Muscle layer of duodenum (tissue), 2 donors: ENCODE results near the gene ATP1A2.
"Not testable (repeated sequence)": the region's sequence is repeated elsewhere in the genome, so short reads cannot be mapped to it uniquely, and the experiment has no call there.

Source experiments
- H3K27ac ChIP-seq: one replicate; pipeline ENCODE4 v1.7.0; 2013; ENCODE audit warnings: mild to moderate bottlenecking, low read length
- H3K27me3 ChIP-seq: one replicate; pipeline ENCODE4 v1.7.0; 2013; ENCODE audit warnings: low read depth, mild to moderate bottlenecking, control low read depth, low read length
- H3K36me3 ChIP-seq, 2 donors: one replicate each; pipeline ENCODE4 v1.7.0; 2013; ENCODE audit warnings: low read length in 2 of 2, control low read depth in 1 of 2, mild to moderate bottlenecking in 1 of 2; ENCODE audit not compliant: insufficient read depth in 2 of 2, control insufficient read depth in 1 of 2
- H3K4me1 ChIP-seq, 2 donors: one replicate each; pipeline ENCODE4 v1.7.0; 2013; ENCODE audit warnings: low read length in 2 of 2, mild to moderate bottlenecking in 2 of 2, control low read depth in 1 of 2, moderate library complexity in 1 of 2; ENCODE audit not compliant: insufficient read depth in 2 of 2, control insufficient read depth in 1 of 2
- H3K4me3 ChIP-seq, 2 donors: one replicate each; pipeline ENCODE4 v1.7.0; 2013; ENCODE audit warnings: low read length in 2 of 2, low read depth in 1 of 2, mild to moderate bottlenecking in 1 of 2
- H3K9me3 ChIP-seq, 2 donors: one replicate each; pipeline ENCODE4 v1.7.0; 2013; ENCODE audit warnings: low read length in 2 of 2, control low read depth in 1 of 2, mild to moderate bottlenecking in 1 of 2; ENCODE audit not compliant: control insufficient read depth in 1 of 2
- donor health status: healthy.

Gene ATP1A2

DNA sequence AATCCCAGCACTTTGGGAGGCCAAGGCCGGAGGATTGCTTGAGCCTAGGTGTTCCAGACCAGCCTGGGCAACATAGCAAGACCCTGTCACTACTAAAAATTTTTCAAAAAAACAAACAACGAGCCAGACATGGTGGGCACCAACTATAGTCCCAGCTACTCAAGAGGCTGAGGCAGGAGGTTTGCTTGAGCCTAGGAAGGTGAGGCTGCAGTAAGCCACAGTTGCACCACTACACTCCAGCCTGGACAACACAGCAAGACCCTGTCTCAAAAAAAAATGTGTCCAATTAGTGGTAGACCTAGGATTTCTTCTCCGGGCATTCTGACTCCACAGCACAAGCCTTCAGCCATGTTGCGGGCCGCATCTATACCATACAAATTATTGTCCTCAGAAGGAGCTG lies 10.4 kb upstream of the ATP1A2 start:
- H3K27me3 ChIP-seq, result no peaks in the 10 kb centered on the region
- H3K36me3 ChIP-seq, result no peaks in the 10 kb centered on the region
- H3K27ac ChIP-seq, result no peak overlapping the region
- peaks cover 16 to 42% of the 10 kb centered on the region in 2 donors for H3K4me1 ChIP-seq
- H3K9me3 ChIP-seq, result no peaks in the 10 kb centered on the region
- H3K4me3 ChIP-seq, result no peak overlapping the region

DNA sequence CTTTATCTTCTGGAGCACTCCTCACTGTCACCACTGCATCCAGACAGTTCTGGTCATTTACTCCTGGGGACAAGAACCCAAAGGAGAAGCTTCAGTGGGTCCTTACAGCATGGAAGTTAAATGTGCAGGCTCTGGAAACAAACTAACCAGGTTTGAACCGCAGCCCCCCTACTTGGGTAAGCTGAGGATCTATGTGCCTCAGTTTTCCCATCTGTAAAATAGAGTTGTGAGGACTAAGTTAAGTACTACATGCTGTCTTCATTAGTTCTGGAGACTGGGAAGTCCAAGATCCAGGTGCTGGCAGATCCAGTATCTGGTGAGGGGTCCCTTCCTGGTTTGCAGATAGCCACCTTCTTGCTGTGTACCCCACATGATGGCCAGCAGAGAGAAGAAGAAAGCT lies 8.0 kb upstream of the ATP1A2 start:
- Histone ChIP-seq H3K27me3 (no peaks in the 10 kb centered on the region), H3K4me3 (no peak overlapping the region), H3K4me1 (peaks cover 8 to 35% of the 10 kb centered on the region in 2 donors), H3K36me3 (no peaks in the 10 kb centered on the region), H3K27ac (no peak overlapping the region), H3K9me3 (no peaks in the 10 kb centered on the region)

DNA sequence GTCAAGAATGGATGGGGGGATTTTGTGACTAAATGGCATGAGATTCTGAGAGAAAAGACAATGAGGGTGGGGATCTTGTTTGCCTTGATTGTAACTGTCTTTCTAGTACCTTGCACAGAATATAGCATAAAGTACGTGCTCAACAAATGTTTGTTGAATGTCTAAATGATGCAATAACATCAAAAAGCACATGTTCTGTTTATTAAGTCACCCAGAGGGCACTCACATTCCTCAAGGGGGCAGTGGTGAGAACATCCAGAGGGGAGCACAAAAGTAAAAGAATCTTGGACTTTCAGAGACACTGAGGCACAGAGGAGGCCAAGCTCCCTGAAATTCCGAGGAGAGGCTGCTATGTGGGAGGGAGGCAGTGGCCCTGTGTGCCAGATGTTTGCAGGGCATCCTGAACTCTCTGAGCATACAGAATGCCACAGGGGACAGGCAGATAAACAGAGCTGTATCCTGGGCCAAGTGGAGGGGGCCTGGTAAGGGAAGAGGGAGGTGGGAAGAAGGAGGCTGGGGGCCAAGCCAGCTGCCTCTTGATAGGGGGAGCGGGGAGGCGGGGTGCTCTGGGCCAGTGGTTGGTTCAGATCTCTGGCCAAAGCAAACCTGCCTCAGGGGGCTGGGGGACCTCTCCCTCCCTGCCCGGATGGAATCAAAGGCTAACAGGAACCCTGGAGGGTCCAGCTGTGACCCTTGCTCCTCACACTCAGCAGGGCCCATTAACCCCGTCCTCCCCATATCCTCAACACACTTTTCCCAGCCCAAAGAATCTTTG lies 6.5 kb upstream of the ATP1A2 start:
- Histone ChIP-seq H3K27me3 (no peaks in the 10 kb centered on the region), H3K36me3 (no peaks in the 10 kb centered on the region), H3K27ac (no peak overlapping the region), H3K4me3 (no peak overlapping the region), H3K4me1 (peaks cover 7 to 31% of the 10 kb centered on the region in 2 donors), H3K9me3 (no peaks in the 10 kb centered on the region)

DNA sequence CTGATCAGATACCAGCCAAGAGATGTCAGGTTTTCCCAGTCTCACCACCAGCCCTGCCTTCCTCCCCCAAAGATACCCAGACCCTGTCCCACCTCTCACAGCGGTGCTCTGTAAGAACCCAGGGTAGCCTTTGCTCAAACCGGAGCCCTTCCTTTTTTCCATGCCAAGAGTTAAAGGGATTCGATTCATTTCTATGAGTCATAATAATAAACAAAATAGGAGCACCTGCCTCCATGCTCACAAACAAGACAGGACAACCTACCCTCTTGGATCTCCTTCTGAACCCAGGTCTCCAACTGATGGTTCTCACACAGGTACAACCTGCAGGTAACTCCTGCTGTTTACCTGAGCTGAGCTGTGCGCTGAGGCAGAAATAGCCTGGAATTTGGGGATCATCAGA lies 5.9 kb upstream of the ATP1A2 start:
- Histone ChIP-seq H3K27ac (no peak overlapping the region), H3K9me3 (no peaks in the 10 kb centered on the region), H3K36me3 (no peaks in the 10 kb centered on the region), H3K4me3 (no peak overlapping the region), H3K27me3 (no peaks in the 10 kb centered on the region), H3K4me1 (peaks cover under 1 to 29% of the 10 kb centered on the region in 2 donors)

DNA sequence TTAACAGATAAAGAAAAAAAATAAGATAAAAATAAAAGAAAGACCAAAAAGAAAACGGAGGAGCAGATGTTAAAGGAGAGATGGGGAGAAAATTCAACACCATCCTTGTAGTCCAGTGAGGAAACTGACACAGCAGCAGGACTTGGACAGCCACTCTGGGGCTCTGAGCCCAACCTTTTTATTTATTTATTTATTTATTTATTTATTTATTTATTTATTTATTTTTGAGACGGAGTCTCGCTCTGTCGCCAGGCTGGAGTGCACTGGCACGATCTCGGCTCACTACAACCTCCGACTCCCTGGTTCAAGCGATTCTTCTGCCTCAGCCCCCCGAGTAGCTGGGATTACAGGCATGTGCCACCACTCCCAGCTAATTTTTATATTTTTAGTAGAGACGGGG lies 4.1 kb upstream of the ATP1A2 start:
- H3K27me3 ChIP-seq, H3K9me3 ChIP-seq, H3K36me3 ChIP-seq, H3K4me3 ChIP-seq, H3K27ac ChIP-seq: not testable (repeated sequence)
- H3K4me1 ChIP-seq, result peaks cover 0 to 35% of the 10 kb centered on the region in 2 donors

DNA sequence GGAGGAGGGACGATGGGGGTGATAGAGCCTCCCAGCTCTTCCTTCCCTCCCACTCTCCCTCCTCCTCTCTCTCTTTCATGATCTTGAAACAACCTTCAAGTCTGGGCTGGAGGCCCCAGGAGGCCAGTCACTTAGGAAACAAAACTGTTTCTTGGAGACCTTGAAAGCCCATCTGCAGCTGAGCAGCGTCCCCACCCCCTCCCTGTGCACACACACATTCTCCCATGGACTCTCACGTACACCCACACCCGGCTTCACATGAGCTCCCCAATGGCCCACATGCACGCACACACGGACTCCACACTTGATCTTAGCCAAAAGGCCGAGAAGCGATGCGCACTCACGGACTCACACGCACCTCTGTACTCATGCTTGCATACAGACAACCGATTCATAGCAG lies 3.2 kb upstream of the ATP1A2 start:
- H3K36me3 ChIP-seq, result no peaks in the 10 kb centered on the region
- no peaks in the 10 kb centered on the region for H3K9me3 ChIP-seq
- peaks cover 0 to 38% of the 10 kb centered on the region in 2 donors for H3K4me1 ChIP-seq
- peaks cover 5% of the 10 kb centered on the region for H3K27me3 ChIP-seq
- H3K27ac ChIP-seq, result no peak overlapping the region
- H3K4me3 ChIP-seq, result no peak overlapping the region

DNA sequence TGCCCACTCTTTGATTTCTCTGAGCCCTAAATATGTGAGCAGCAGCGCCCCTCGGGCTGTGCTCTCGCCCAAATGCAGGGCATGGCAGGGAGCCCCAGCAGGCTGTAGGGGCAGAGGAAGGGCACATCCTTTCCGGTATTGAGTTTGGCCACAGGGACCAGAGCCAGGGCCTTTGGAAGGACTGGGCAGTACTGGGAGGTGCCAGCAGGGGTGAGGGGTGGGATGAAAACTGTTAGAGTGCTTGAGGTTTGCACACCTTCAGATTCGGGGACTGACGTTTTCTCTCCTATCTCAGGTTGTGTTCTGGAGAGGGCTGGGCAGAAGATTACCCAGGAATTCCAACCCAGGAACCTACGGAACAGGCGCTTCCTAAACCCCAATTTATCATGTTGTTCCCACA lies 2.2 kb upstream of the ATP1A2 start:
- Histone ChIP-seq H3K9me3 (no peaks in the 10 kb centered on the region), H3K4me1 (peaks cover 0 to 48% of the 10 kb centered on the region in 2 donors), H3K27ac (no peak overlapping the region), H3K4me3 (no peak overlapping the region), H3K36me3 (no peaks in the 10 kb centered on the region), H3K27me3 (peaks cover 6% of the 10 kb centered on the region)

DNA sequence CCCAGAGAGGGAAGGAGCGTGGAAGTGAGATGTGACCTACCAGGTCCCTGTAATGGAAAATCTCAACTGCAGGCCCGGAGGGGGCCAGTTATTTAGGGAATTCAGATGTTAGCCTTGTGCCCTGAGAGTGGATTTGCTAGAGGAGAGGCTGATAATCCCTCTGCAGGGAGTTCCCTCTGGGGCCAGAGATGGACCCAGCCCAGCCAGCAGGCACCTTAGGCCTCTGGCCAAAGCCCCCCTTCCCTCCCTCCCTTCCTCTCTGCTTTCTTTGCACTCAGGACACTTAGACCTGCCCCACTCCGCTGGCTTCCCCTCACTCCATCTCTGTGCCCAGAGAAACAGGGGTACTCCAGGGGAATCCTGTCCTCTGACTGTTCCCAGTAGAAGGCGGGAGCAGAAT lies 1.5 kb upstream of the ATP1A2 start:
- Histone ChIP-seq H3K27ac (no peak overlapping the region), H3K4me1 (peaks cover 0 to 53% of the 10 kb centered on the region in 2 donors), H3K36me3 (no peaks in the 10 kb centered on the region), H3K9me3 (no peaks in the 10 kb centered on the region), H3K4me3 (no peak overlapping the region), H3K27me3 (peaks cover 6% of the 10 kb centered on the region)

DNA sequence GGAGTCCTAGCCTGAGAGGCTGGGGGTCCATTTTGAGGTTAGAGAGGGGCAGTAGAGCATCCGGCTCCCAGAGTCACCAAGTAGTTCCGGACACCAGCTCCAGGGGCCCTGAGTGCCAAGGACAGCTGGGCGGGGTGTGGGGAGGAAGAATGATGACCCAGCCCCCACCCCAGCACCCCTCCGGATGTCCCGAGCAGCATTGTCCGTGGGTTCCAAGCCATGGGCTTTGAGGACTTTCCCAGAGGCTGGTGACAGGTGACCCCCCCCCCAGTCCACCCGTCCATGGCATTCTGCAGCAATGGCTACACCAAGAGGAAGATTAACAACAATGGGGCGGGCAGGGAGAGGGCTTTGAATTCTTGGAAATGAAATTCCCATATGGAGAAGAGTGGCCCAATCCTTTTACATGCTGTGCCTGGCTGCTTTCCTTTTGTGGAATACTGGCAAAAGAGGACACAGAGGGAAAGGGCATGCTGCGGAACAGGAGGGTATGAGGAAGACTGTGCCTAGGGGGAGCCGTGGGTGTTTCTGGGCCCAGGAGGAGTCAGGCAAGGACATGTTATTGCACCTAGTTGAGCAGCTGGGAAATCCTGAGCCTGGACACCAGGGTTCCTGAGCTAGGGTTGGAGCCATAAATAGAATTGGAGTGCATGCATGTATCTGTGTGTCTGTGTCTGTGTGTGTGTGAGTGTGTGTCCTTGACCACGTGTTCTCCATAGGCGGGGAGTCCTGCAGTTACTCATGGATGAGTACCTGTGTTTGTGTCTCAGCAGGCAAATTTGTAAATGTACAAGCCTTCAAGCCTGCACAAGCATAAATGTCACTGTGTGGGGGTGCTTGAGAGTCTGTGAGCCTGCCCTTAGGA lies 956 bp downstream of the ATP1A2 start:
- Histone ChIP-seq H3K4me1 (peaks cover 0 to 52% of the 10 kb centered on the region in 2 donors), H3K27ac (peak overlapping the region; percentile 33), H3K4me3 (peak overlapping the region; percentile 51 to 60), H3K9me3 (no peaks in the 10 kb centered on the region), H3K27me3 (peaks cover 6% of the 10 kb centered on the region), H3K36me3 (peaks cover 0 to 5% of the 10 kb centered on the region in 2 donors)

DNA sequence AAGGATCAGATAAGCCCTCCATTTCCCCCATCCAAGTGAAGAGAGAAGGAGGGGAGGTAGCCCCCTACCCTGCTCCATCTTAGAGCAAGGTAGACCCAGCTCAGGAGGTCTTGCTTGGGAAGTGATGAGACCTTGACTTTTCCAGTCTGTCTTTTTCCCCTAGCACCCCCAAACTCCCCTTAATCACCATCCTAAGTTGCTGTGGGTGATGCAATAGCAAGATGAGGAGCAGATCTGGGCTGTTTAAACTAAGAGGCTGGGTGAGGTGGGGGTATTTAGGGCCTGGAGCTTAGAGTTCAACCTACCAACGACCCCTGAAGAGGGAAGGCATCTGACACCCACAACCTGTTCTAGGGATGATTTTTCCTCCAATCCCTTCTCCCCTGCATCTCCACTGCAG lies 1.7 kb downstream of the ATP1A2 start:
- Histone ChIP-seq H3K27me3 (peaks cover 6% of the 10 kb centered on the region), H3K36me3 (peaks cover 0 to 6% of the 10 kb centered on the region in 2 donors), H3K9me3 (no peaks in the 10 kb centered on the region), H3K4me1 (peaks cover 0 to 47% of the 10 kb centered on the region in 2 donors), H3K27ac (no peak overlapping the region), H3K4me3 (peak overlapping the region; percentile 51 to 60)

DNA sequence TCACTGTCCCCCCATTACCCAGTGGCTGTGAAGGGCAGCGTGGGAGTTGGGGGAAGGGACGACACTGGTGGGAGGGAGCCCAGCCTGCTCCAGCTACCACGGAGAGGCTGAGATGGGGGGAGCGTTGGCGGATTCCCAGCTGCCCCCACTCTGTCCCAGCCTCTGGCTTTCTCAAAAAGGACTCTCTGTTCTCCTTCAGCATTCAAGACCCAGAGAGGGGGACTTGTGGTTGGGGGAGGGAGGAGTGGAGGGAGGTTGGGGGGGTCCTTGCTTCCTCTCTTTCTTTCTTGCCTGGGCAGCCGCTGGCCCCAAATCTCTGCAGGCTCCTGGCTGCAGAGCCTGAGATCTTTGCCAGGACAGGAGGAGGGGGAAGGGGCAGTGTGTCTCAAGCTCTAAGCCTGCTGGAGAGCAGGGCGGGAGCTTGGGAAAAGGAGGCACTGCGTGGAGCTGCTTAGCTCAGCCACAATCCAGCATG lies 2.2 kb downstream of the ATP1A2 start:
- Histone ChIP-seq H3K4me1 (peaks cover 0 to 43% of the 10 kb centered on the region in 2 donors), H3K4me3 (peak overlapping the region; percentile 51 to 60), H3K9me3 (no peaks in the 10 kb centered on the region), H3K27ac (no peak overlapping the region), H3K36me3 (peaks cover 0 to 8% of the 10 kb centered on the region in 2 donors), H3K27me3 (peaks cover 6% of the 10 kb centered on the region)
